Liver (tissue), 9 donors: ENCODE results near the gene PLVAP. TPM values are rescaled to one million over a fixed set of nuclear protein-coding genes. Genes with fewer than 3 reads are reported as not detected.

Source experiments
- DNase-seq: peaks from one replicate; pipeline ENCODE4 v3.0.0-alpha.2; 2017; ENCODE audit warnings: low spot score
- H3K27ac ChIP-seq, 2 donors: one replicate each; pipeline ENCODE4 v1.7.0; 2013; ENCODE audit warnings: inconsistent platforms in 2 of 2, low read length in 2 of 2, control low read depth in 1 of 2, low read depth in 1 of 2, mild to moderate bottlenecking in 1 of 2
- H3K27me3 ChIP-seq, 4 donors: one replicate each; pipeline versions ENCODE4 v1.6.1 to v1.7.0; 2013; ENCODE audit warnings: low read length in 3 of 4, inconsistent platforms in 1 of 4, mild to moderate bottlenecking in 1 of 4, moderate library complexity in 1 of 4; ENCODE audit not compliant: control insufficient read depth in 4 of 4, insufficient read depth in 4 of 4
- H3K36me3 ChIP-seq, 4 donors: one replicate each; pipeline versions ENCODE4 v1.6.1 to v1.7.0; 2013; ENCODE audit warnings: low read length in 3 of 4, mild to moderate bottlenecking in 3 of 4, low read depth in 1 of 4, moderate library complexity in 1 of 4; ENCODE audit not compliant: control insufficient read depth in 4 of 4, insufficient read depth in 3 of 4
- H3K4me1 ChIP-seq, 4 donors: one replicate each; pipeline versions ENCODE4 v1.6.1 to v1.7.0; 2013; ENCODE audit warnings: low read length in 3 of 4, mild to moderate bottlenecking in 3 of 4, moderate library complexity in 1 of 4; ENCODE audit not compliant: control insufficient read depth in 4 of 4, insufficient read depth in 4 of 4
- H3K4me3 ChIP-seq, 3 donors: one replicate each; pipeline versions ENCODE4 v1.6.1 to v1.7.0; 2013; ENCODE audit warnings: low read length in 3 of 3, control low read depth in 1 of 3, low read depth in 1 of 3, mild to moderate bottlenecking in 1 of 3
- H3K9ac ChIP-seq, 2 donors: one replicate each; pipeline ENCODE4 v1.7.0; 2013; ENCODE audit warnings: low read length in 2 of 2, mild to moderate bottlenecking in 2 of 2, moderate library complexity in 2 of 2, control low read depth in 1 of 2, low read depth in 1 of 2
- H3K9me3 ChIP-seq, 4 donors: one replicate each; pipeline versions ENCODE4 v1.6.1 to v1.7.0; 2013; ENCODE audit warnings: low read length in 3 of 4; ENCODE audit not compliant: control insufficient read depth in 4 of 4
- EGR1 ChIP-seq, 2 donors: IDR thresholded peaks; 2 replicates each; pipeline ENCODE4 v1.6.1; 2016 to 2018; ENCODE audit warnings: antibody characterized with exemption in 2 of 2, low read depth in 2 of 2
- FOXA1 ChIP-seq: IDR thresholded peaks from 2 replicates; pipeline ENCODE4 v1.6.1; 2016; ENCODE audit warnings: antibody characterized with exemption
- FOXA2 ChIP-seq: IDR thresholded peaks from 2 replicates; pipeline ENCODE4 v1.6.1; 2016; ENCODE audit warnings: antibody characterized with exemption
- GABPA ChIP-seq, 2 donors: IDR thresholded peaks in 1 of 2; conservative IDR thresholded peaks in 1 of 2; 2 replicates each; pipeline ENCODE4 v1.6.1; 2016; ENCODE audit warnings: antibody characterized with exemption in 2 of 2, mild to moderate bottlenecking in 1 of 2, moderate library complexity in 1 of 2
- HNF4A ChIP-seq, 2 donors: conservative IDR thresholded peaks; 2 replicates each; pipeline ENCODE4 v1.6.1; 2016; ENCODE audit warnings: antibody characterized with exemption in 2 of 2, mild to moderate bottlenecking in 2 of 2
- HNF4G ChIP-seq: IDR thresholded peaks from 2 replicates; pipeline ENCODE4 v1.6.1; 2016; ENCODE audit warnings: antibody characterized with exemption
- JUND ChIP-seq, 2 donors: IDR thresholded peaks; 2 replicates each; pipeline ENCODE4 v1.6.1; 2016; ENCODE audit warnings: antibody characterized with exemption in 2 of 2
- NR2F2 ChIP-seq: IDR thresholded peaks from 2 replicates; pipeline ENCODE4 v1.6.1; 2016; ENCODE audit warnings: antibody characterized with exemption
- RAD21 ChIP-seq, 2 donors: IDR thresholded peaks; 2 replicates each; pipeline ENCODE4 v1.6.1; 2016; ENCODE audit warnings: antibody characterized with exemption in 2 of 2, mild to moderate bottlenecking in 2 of 2
- RXRA ChIP-seq, 2 donors: IDR thresholded peaks; 2 replicates each; pipeline ENCODE4 v1.6.1; 2017 to 2018; ENCODE audit warnings: antibody characterized with exemption in 2 of 2, mild to moderate bottlenecking in 1 of 2
- SP1 ChIP-seq: IDR thresholded peaks from 2 replicates; pipeline ENCODE4 v1.6.1; 2018; ENCODE audit warnings: antibody characterized with exemption, mild to moderate bottlenecking
- TAF1 ChIP-seq: conservative IDR thresholded peaks from 2 replicates; pipeline ENCODE4 v1.6.1; 2016; ENCODE audit warnings: antibody characterized with exemption, mild to moderate bottlenecking
- YY1 ChIP-seq: IDR thresholded peaks from 2 replicates; pipeline ENCODE4 v1.6.1; 2016; ENCODE audit warnings: antibody characterized with exemption, mild to moderate bottlenecking
- WGBS: extraction: QIAGEN DNeasy Blood & Tissue Kit; methylation state at CpG from one replicate; pipeline ENCODE4 v1.1.7; 2013; 5-methylcytosine and 5-hydroxymethylcytosine counted together
- polyA plus RNA-seq, 2 donors: library from polyadenylated mRNA; stranded (reverse) in 1 of 2; unstranded in 1 of 2; fragments of 200-250 nt in 1 of 2; fragments of >200 nt in 1 of 2; fragmentation: Nextera tagmentation in 1 of 2; extraction: Ambion mirVana in 1 of 2; gene quantifications; one replicate each; pipeline versions ENCODE4 v1.2.1 to v1.2.3, GENCODE V29; 2013 to 2015
- total RNA-seq, 2 donors: library from RNA; depleted of rRNA; stranded (reverse); fragments of >200 nt; gene quantifications; one replicate each; pipeline ENCODE4 v1.2.3, GENCODE V29; 2014
- TF ChIP-seq, protein P1 (sequence below): IDR thresholded peaks from 2 replicates; pipeline ENCODE4 v1.6.1; 2016; ENCODE audit warnings: antibody characterized with exemption
- TF ChIP-seq, protein P2 (sequence below): IDR thresholded peaks from 2 replicates; pipeline ENCODE4 v1.6.1; 2016; ENCODE audit warnings: antibody characterized with exemption
- TF ChIP-seq, protein P3 (sequence below): fragments of 150-350 bp; IDR thresholded peaks from 2 replicates; pipeline ENCODE4 v1.5.1; 2017; ENCODE audit warnings: improper control_type of control experiment, low read depth, low read length; ENCODE audit not compliant: missing input control
- TF ChIP-seq, protein P4 (sequence below): IDR thresholded peaks from 2 replicates; pipeline ENCODE4 v1.6.1; 2016; ENCODE audit warnings: antibody characterized with exemption
- TF ChIP-seq, protein P5 (sequence below): IDR thresholded peaks from 2 replicates; pipeline ENCODE4 v1.6.1; 2016; ENCODE audit warnings: antibody characterized with exemption, mild to moderate bottlenecking
- donor health status: healthy.
- donor health status: healthy.
- donor health status: healthy.
- donor health status: healthy.
- donor health status: healthy.

The PLVAP gene
- total and polyA plus RNA-seq, 4 donors = 4.2 to 11.8 (median 8.6) TPM

DNA sequence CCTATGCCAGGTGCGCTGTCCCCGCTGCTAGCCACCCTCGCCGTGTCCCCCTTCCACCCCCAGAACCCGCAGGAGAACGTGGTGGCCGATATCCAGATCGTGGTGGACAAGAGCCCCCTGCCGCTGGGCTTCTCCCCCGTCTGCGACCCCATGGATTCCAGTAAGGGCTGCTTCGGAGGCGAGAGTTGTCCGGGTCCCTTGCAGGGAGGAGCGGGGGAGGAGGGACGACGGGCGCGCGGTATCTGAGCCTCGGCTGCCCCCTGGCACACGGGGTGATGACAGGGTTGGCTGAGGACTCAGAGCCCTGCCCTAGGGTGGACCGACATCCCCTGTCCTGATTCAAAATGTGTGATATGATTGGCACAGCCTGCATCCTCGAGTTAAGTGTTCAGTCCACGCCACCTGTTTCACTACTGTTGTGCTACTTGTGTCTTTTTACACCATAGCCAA is 43.4 kb upstream of the PLVAP start:
- H3K36me3 ChIP-seq = peaks cover 0 to 4% (median 2%) of the 10 kb centered on the region in 4 donors
- H3K27me3 ChIP-seq = no peaks in the 10 kb centered on the region
- no peaks in the 10 kb centered on the region for H3K9me3 ChIP-seq
- peaks cover 0 to 13% (median 8%) of the 10 kb centered on the region in 4 donors for H3K4me1 ChIP-seq
- H3K4me3 ChIP-seq = peak overlapping the region; percentile 71 to 94 (median 91)
- H3K9ac ChIP-seq = peak overlapping the region in 1 of 2 donors; percentile 39
- H3K27ac ChIP-seq = peak overlapping the region in 1 of 2 donors; percentile 14
- TF ChIP-seq TAF1 (no peak), RAD21 (IDR thresholded peaks at IDR 0.05) (peak; percentile 37), FOXA1 (no peak), JUND (IDR thresholded peaks at IDR 0.05) (no peak), YY1 (no peak), SP1 (no peak), RXRA (IDR thresholded peaks at IDR 0.05) (peak in 1 of 2 donors; percentile 53)
- TF ChIP-seq, protein P1, sequence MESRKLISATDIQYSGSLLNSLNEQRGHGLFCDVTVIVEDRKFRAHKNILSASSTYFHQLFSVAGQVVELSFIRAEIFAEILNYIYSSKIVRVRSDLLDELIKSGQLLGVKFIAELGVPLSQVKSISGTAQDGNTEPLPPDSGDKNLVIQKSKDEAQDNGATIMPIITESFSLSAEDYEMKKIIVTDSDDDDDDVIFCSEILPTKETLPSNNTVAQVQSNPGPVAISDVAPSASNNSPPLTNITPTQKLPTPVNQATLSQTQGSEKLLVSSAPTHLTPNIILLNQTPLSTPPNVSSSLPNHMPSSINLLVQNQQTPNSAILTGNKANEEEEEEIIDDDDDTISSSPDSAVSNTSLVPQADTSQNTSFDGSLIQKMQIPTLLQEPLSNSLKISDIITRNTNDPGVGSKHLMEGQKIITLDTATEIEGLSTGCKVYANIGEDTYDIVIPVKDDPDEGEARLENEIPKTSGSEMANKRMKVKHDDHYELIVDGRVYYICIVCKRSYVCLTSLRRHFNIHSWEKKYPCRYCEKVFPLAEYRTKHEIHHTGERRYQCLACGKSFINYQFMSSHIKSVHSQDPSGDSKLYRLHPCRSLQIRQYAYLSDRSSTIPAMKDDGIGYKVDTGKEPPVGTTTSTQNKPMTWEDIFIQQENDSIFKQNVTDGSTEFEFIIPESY = no peak
- TF ChIP-seq, protein P2, sequence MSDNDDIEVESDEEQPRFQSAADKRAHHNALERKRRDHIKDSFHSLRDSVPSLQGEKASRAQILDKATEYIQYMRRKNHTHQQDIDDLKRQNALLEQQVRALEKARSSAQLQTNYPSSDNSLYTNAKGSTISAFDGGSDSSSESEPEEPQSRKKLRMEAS = no peak
- 12% methylated on average over 25 of the region's 25 CpGs for WGBS
- DNase-seq = no peak

DNA sequence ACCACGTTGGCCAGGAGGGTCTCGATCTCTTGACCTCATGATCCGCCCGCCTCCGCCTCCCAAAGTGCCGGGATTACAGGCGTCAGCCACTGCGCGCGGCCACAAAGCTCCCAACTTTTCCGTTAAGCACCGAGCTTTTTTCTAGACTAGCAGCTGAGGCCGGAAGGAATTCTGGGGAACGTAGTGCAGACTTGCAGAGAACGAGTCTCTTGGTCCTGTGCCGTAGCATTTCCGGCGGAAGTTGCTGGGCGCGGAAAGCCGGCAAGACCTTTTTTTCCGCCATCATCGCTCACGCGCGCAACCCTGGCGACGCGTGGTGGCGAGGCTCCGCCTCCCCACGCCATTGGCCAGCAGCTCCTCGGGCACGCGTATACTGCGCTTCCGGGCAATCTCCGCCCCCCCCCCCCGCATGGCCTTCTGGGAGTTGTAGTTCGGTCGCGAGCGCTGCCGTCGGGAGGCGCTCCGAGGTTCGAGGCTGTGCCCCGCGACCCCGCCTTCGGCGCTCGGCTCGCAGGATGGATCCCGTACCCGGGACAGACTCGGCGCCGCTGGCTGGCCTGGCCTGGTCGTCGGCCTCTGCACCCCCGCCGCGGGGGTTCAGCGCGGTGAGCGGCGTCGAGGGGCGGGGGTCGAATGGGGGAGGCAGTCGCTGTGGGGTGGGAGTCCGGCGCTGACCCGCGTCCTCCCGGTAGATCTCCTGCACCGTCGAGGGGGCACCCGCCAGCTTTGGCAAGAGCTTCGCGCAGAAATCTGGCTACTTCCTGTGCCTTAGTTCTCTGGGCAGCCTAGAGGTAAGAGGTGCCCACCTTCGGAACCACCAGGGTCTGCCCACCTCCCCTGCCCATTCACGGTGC is 42.7 kb upstream of the PLVAP start, which contains the start of gene MVB12A:
Gene MVB12A (plus strand): TSS at position 427 of the 854 bp plus-strand sequence. CDS start 89 bp downstream, at position 516.
- Histone ChIP-seq H3K27ac (peak within 1 kb of the TSS; percentile 77 to 81), H3K4me1 (peaks cover 0 to 13% (median 8%) of the 10 kb centered on the region in 4 donors), H3K27me3 (no peaks in the 10 kb centered on the region), H3K4me3 (peak within 1 kb of the TSS; percentile 71 to 94 (median 91)), H3K9ac (peak within 1 kb of the TSS; percentile 24 to 39), H3K36me3 (peaks cover 0 to 7% (median 2%) of the 10 kb centered on the region in 4 donors), H3K9me3 (no peaks in the 10 kb centered on the region)
- TF ChIP-seq NR2F2 (peak; percentile 94), HNF4G (no peak), SP1 (peak; percentile 87), GABPA (IDR thresholded peaks at IDR 0.05 in 1 of 2, conservative IDR thresholded peaks at IDR 0.05 in 1 of 2) (peak; percentile 98 to 99), FOXA2 (no peak), FOXA1 (peak; percentile 26), RAD21 (IDR thresholded peaks at IDR 0.05) (peak; percentile 12 to 47), JUND (IDR thresholded peaks at IDR 0.05) (peak in 1 of 2 donors; percentile 24), EGR1 (IDR thresholded peaks at IDR 0.05; ENCODE audit: low read depth in 2 of 2) (peak in 1 of 2 donors; percentile 86), YY1 (peak; percentile 96), HNF4A (conservative IDR thresholded peaks at IDR 0.05) (peak; percentile 7 to 28), TAF1 (peak; percentile 70), RXRA (IDR thresholded peaks at IDR 0.05) (peak; percentile 31 to 33)
- TF ChIP-seq, protein P1 = peak; percentile 72
- TF ChIP-seq, protein P3, sequence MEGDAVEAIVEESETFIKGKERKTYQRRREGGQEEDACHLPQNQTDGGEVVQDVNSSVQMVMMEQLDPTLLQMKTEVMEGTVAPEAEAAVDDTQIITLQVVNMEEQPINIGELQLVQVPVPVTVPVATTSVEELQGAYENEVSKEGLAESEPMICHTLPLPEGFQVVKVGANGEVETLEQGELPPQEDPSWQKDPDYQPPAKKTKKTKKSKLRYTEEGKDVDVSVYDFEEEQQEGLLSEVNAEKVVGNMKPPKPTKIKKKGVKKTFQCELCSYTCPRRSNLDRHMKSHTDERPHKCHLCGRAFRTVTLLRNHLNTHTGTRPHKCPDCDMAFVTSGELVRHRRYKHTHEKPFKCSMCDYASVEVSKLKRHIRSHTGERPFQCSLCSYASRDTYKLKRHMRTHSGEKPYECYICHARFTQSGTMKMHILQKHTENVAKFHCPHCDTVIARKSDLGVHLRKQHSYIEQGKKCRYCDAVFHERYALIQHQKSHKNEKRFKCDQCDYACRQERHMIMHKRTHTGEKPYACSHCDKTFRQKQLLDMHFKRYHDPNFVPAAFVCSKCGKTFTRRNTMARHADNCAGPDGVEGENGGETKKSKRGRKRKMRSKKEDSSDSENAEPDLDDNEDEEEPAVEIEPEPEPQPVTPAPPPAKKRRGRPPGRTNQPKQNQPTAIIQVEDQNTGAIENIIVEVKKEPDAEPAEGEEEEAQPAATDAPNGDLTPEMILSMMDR = no peak
- TF ChIP-seq, protein P4, sequence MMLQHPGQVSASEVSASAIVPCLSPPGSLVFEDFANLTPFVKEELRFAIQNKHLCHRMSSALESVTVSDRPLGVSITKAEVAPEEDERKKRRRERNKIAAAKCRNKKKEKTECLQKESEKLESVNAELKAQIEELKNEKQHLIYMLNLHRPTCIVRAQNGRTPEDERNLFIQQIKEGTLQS = peak; percentile 28
- TF ChIP-seq, protein P5, sequence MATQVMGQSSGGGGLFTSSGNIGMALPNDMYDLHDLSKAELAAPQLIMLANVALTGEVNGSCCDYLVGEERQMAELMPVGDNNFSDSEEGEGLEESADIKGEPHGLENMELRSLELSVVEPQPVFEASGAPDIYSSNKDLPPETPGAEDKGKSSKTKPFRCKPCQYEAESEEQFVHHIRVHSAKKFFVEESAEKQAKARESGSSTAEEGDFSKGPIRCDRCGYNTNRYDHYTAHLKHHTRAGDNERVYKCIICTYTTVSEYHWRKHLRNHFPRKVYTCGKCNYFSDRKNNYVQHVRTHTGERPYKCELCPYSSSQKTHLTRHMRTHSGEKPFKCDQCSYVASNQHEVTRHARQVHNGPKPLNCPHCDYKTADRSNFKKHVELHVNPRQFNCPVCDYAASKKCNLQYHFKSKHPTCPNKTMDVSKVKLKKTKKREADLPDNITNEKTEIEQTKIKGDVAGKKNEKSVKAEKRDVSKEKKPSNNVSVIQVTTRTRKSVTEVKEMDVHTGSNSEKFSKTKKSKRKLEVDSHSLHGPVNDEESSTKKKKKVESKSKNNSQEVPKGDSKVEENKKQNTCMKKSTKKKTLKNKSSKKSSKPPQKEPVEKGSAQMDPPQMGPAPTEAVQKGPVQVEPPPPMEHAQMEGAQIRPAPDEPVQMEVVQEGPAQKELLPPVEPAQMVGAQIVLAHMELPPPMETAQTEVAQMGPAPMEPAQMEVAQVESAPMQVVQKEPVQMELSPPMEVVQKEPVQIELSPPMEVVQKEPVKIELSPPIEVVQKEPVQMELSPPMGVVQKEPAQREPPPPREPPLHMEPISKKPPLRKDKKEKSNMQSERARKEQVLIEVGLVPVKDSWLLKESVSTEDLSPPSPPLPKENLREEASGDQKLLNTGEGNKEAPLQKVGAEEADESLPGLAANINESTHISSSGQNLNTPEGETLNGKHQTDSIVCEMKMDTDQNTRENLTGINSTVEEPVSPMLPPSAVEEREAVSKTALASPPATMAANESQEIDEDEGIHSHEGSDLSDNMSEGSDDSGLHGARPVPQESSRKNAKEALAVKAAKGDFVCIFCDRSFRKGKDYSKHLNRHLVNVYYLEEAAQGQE = peak; percentile 82
- TF ChIP-seq, protein P2 = peak; percentile 87
- 1% methylated on average over 85 of the region's 85 CpGs for WGBS
- DNase-seq = peak; percentile 95
